Lung (tissue), 12 donors: ENCODE results near the gene VGF. TPM values are rescaled to one million over a fixed set of nuclear protein-coding genes. Genes with fewer than 3 reads are reported as not detected.
A peak's percentile ranks its signal among the peaks of the same experiment; 100 is the strongest.

Experiments used
- ATAC-seq: fragments of 200-7000 bp; cut with Tn5 transposase; one replicate; pipeline ENCODE4 v1.9.1; 2020; ENCODE audit warnings: moderate number of reproducible peaks; ENCODE audit not compliant: insufficient read depth, low FRiP score
- DNase-seq, 3 donors: peaks; one replicate each; pipeline ENCODE4 v3.0.0-alpha.2; 2013 to 2017
- H3K27ac ChIP-seq, 2 donors: one replicate each; pipeline ENCODE4 v1.5.1; 2013; ENCODE audit warnings: mild to moderate bottlenecking in 2 of 2, moderate library complexity in 2 of 2, control low read depth in 1 of 2, inconsistent platforms in 1 of 2, low read depth in 1 of 2, low read length in 1 of 2
- H3K27me3 ChIP-seq, 3 donors: one replicate each; pipeline ENCODE4 v1.5.1; 2013; ENCODE audit warnings: low read length in 2 of 3; ENCODE audit not compliant: control insufficient read depth in 3 of 3, insufficient read depth in 3 of 3
- H3K36me3 ChIP-seq, 4 donors: one replicate each; pipeline ENCODE4 v1.5.1; 2013; ENCODE audit warnings: low read length in 4 of 4, mild to moderate bottlenecking in 1 of 4, moderate library complexity in 1 of 4; ENCODE audit not compliant: control insufficient read depth in 4 of 4, insufficient read depth in 4 of 4
- H3K4me1 ChIP-seq, 5 donors: one replicate each; pipeline ENCODE4 v1.5.1; 2013; ENCODE audit warnings: low read length in 5 of 5, mild to moderate bottlenecking in 2 of 5, moderate library complexity in 1 of 5; ENCODE audit not compliant: control insufficient read depth in 5 of 5, insufficient read depth in 5 of 5
- H3K4me3 ChIP-seq: one replicate; pipeline ENCODE4 v1.5.1; 2013; ENCODE audit warnings: mild to moderate bottlenecking, control low read depth, moderate library complexity
- H3K9ac ChIP-seq, 2 donors: one replicate each; pipeline ENCODE4 v1.5.1; 2013; ENCODE audit warnings: low read length in 2 of 2, control low read depth in 1 of 2; ENCODE audit not compliant: insufficient read depth in 1 of 2
- H3K9me3 ChIP-seq, 4 donors: one replicate each; pipeline ENCODE4 v1.5.1; 2013; ENCODE audit warnings: low read length in 3 of 4, mild to moderate bottlenecking in 1 of 4, moderate library complexity in 1 of 4; ENCODE audit not compliant: control insufficient read depth in 4 of 4, insufficient read depth in 3 of 4
- WGBS, 2 donors: extraction: QIAGEN DNeasy Blood & Tissue Kit; methylation state at CpG; one replicate each; pipeline ENCODE4 v1.1.7; 2013; 5-methylcytosine and 5-hydroxymethylcytosine counted together
- polyA plus RNA-seq, 2 donors: library from polyadenylated mRNA; stranded (reverse); fragments of 200-250 nt; gene quantifications; one replicate each; pipeline ENCODE4 v1.2.1, GENCODE V29; 2013
- total RNA-seq, 2 donors: library from RNA; depleted of rRNA in 1 of 2; stranded (reverse); fragments of >200 nt in 1 of 2; gene quantifications; one replicate each; pipeline ENCODE4 v1.2.1, GENCODE V29; 2014 to 2021
- TF ChIP-seq, protein P1 (sequence below): IDR thresholded peaks from 2 replicates; pipeline ENCODE4 v1.5.1; 2012; ENCODE audit warnings: mild to moderate bottlenecking; ENCODE audit errors: control extremely low read depth, extremely low read depth
- donor health status: control.
- donor health status: control.
- donor health status: Bipolar disorder and iron deficiency.
- donor health status: healthy.
- donor health status: DM: yes; HTN: yes; CAD: no.

VGF gene
- total and polyA plus RNA-seq, 4 donors: 0.08 to 1.4 (median 0.42) TPM

DNA sequence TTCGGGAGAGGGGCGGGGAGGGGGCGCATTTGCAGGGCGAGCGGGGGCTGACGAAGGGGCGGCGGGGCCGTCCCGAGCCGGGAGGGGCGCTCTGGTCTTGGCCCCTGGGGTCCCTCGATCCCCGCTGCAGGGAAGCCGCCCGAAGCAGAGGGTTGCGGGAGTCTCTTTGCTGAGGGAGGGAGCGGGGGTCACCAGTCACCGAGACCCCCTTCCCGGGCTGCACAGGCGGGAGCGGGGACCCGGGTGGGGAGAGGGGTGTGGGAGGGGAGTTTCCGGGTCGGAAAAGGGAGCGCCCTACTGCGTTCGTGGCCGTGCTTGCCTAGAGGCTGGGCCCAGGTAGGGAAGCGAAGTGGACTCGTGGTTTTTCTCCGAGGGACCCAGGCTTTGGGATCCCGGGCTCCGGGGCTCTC, 10.7 kb downstream of the VGF start:
- ATAC-seq (no peak), DNase-seq (no peak)
- Histone ChIP-seq H3K9me3 (peaks cover 0 to under 1% (median 0%) of the 10 kb centered on the region in 4 donors), H3K27me3 (peaks cover 0 to 3% (median 0%) of the 10 kb centered on the region in 3 donors), H3K36me3 (peaks cover 3 to 17% (median 9%) of the 10 kb centered on the region in 4 donors), H3K27ac (no peak overlapping the region), H3K4me1 (peaks cover 0 to 10% (median 6%) of the 10 kb centered on the region in 5 donors), H3K9ac (no peak overlapping the region), H3K4me3 (peak overlapping the region; percentile 65)
- TF ChIP-seq, protein P1, sequence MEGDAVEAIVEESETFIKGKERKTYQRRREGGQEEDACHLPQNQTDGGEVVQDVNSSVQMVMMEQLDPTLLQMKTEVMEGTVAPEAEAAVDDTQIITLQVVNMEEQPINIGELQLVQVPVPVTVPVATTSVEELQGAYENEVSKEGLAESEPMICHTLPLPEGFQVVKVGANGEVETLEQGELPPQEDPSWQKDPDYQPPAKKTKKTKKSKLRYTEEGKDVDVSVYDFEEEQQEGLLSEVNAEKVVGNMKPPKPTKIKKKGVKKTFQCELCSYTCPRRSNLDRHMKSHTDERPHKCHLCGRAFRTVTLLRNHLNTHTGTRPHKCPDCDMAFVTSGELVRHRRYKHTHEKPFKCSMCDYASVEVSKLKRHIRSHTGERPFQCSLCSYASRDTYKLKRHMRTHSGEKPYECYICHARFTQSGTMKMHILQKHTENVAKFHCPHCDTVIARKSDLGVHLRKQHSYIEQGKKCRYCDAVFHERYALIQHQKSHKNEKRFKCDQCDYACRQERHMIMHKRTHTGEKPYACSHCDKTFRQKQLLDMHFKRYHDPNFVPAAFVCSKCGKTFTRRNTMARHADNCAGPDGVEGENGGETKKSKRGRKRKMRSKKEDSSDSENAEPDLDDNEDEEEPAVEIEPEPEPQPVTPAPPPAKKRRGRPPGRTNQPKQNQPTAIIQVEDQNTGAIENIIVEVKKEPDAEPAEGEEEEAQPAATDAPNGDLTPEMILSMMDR: no peak
- 1% methylated on average over 28 to 34 of the region's 34 CpGs for WGBS, 2 donors

DNA sequence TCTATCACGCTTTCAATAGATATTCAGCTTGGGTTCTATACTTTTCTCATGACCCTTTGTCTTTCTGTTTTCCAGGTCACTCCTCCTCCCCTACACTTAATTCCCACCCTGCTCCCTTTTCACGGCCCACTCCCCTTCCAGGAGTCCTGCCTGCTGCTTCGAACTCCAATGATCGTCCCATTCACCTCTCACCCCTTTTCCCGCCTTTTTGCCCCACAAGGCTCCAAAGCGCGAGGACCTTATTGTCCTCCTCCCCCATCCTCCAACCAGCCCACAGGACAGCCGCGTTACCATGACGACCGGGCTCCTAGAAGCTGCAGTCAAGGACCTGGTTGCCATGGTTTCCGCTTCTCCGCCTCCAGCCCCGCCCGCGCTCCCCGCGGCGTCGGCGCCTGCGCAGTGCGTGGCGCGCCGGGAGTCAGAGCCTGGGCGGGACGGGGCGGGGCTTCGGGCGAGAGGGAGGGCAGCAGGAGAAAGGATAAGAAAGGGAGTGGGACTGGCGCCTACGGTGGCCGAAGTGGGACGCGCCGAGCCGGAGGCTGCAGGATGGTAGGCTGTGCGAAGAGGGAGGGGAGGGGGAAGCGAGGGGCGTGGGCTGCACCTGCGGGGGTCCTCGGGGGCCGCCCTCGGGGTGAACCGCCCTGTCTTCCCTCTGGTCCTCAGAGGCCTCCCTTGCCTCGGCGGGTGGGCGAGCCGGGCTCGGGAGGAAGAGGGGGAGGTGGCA, 11.2 kb downstream of the VGF start, which contains the start of gene AP1S1:
TSS of gene AP1S1 (plus strand) at position 508 of the 724 bp plus-strand sequence. CDS start at position 547, 39 bp downstream.
- Histone ChIP-seq H3K27me3 (no peaks in the 10 kb centered on the region), H3K9me3 (no peaks in the 10 kb centered on the region), H3K27ac (no peak within 1 kb of the TSS), H3K4me1 (peaks cover 0 to 10% (median 4%) of the 10 kb centered on the region in 5 donors), H3K4me3 (peak within 1 kb of the TSS; percentile 65), H3K9ac (peak within 1 kb of the TSS in 1 of 2 donors; percentile 58), H3K36me3 (peaks cover 3 to 17% (median 7%) of the 10 kb centered on the region in 4 donors)
- WGBS, 2 donors: 3 to 4% methylated on average over 48 to 51 of the region's 51 CpGs
- peak; percentile 96 to 97 (median 97) for DNase-seq
- peak; percentile 95 for ATAC-seq
- TF ChIP-seq, protein P1: no peak

DNA sequence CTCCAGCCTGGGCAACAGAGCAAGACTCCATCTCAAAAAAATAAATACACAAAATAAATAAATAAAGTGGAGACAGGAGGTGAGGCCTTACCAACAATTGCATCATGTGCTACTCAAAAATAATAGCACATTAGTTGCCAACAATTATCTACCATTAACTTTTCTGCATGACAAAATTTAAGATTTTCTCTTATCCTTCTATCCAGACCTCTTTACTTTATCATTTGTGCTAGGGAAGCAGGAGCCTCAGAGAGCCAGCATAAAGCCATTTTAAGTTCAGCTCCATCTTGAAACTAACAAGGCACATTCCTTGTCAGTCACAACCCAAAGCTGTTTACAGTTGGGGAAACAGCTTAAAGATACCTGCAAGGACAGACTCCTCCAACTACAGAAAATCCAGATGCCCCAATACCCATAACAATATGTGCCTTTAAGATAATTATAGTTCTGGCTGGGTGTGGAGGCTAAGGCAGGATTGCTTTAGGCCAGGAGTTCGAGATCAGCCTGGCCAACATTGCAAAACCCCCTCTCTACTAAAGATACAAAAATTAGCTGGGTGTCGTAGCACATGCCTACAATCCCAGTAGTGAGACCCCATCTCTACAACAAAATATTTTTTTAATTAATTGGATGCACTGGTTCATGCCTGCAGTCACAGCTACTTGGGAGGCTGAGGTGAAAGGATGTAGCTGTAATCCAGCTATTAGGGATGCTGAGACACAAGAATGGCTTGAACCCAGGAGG, 13.3 kb downstream of the VGF start:
- Histone ChIP-seq H3K9ac (no peak overlapping the region), H3K9me3 (no peaks in the 10 kb centered on the region), H3K4me3 (no peak overlapping the region), H3K27me3 (peaks cover 0 to 3% (median 0%) of the 10 kb centered on the region in 3 donors), H3K4me1 (peaks cover 0 to 10% (median 4%) of the 10 kb centered on the region in 5 donors), H3K36me3 (peaks cover 0 to 6% (median 3%) of the 10 kb centered on the region in 4 donors), H3K27ac (no peak overlapping the region)
- ATAC-seq: no peak
- no peak for DNase-seq
- TF ChIP-seq, protein P1: no peak
- 73 to 76% methylated on average over 2 of the region's 2 CpGs for WGBS, 2 donors
